Measurements from ENCODE around the gene KMO. TPM values are rescaled to one million over a fixed set of nuclear protein-coding genes. Genes with fewer than 3 reads are reported as not detected.

Gene KMO
- total and polyA plus RNA-seq, 2 of the 8 experiments (the other 6 are each of a cell fraction or from before 2014, with no cell fraction given): not detected

DNA sequence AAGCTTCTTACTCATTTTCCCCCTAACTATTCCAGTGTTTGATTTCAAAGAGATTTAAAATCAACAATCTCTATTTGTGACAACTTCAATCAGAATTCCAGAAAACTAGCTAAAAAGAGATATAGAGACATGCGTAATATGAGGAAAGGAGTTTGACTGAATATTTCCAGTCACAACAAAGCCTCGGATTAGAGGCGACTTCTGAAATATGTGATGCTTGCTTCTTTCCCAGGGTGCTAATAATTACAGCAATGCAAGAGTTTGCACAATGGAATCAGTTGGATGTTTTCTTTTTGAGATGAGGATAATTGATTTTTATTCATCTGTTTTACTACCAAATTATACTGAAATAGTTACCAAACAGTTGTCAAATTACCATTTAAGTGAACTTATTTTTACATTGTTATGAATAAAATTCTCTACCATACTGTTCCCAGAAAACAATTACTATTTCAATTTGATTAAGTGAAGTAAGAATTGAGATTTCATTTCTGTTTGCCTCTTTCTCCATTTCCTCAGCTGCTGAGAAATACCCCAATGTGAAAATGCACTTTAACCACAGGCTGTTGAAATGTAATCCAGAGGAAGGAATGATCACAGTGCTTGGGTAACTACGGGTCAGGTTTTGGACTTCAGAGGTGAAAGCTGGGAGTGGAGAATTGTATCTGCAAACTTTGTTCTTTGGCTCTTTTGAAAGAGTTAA lies 28.1 kb downstream of the KMO start (continued):
- TF ChIP-seq, protein P1, sequence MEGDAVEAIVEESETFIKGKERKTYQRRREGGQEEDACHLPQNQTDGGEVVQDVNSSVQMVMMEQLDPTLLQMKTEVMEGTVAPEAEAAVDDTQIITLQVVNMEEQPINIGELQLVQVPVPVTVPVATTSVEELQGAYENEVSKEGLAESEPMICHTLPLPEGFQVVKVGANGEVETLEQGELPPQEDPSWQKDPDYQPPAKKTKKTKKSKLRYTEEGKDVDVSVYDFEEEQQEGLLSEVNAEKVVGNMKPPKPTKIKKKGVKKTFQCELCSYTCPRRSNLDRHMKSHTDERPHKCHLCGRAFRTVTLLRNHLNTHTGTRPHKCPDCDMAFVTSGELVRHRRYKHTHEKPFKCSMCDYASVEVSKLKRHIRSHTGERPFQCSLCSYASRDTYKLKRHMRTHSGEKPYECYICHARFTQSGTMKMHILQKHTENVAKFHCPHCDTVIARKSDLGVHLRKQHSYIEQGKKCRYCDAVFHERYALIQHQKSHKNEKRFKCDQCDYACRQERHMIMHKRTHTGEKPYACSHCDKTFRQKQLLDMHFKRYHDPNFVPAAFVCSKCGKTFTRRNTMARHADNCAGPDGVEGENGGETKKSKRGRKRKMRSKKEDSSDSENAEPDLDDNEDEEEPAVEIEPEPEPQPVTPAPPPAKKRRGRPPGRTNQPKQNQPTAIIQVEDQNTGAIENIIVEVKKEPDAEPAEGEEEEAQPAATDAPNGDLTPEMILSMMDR (IDR thresholded peaks at IDR 0.05; ENCODE audit: control extremely low read depth in 1 of 3, insufficient read depth in 1 of 3, low read depth in 1 of 3, low read length in 3 of 3): no peak
- no peak for TF ChIP-seq ZNF274 (IDR thresholded peaks at IDR 0.05; ENCODE audit: borderline replicate concordance, extremely low read depth, low read length)
- TF ChIP-seq, protein P2, sequence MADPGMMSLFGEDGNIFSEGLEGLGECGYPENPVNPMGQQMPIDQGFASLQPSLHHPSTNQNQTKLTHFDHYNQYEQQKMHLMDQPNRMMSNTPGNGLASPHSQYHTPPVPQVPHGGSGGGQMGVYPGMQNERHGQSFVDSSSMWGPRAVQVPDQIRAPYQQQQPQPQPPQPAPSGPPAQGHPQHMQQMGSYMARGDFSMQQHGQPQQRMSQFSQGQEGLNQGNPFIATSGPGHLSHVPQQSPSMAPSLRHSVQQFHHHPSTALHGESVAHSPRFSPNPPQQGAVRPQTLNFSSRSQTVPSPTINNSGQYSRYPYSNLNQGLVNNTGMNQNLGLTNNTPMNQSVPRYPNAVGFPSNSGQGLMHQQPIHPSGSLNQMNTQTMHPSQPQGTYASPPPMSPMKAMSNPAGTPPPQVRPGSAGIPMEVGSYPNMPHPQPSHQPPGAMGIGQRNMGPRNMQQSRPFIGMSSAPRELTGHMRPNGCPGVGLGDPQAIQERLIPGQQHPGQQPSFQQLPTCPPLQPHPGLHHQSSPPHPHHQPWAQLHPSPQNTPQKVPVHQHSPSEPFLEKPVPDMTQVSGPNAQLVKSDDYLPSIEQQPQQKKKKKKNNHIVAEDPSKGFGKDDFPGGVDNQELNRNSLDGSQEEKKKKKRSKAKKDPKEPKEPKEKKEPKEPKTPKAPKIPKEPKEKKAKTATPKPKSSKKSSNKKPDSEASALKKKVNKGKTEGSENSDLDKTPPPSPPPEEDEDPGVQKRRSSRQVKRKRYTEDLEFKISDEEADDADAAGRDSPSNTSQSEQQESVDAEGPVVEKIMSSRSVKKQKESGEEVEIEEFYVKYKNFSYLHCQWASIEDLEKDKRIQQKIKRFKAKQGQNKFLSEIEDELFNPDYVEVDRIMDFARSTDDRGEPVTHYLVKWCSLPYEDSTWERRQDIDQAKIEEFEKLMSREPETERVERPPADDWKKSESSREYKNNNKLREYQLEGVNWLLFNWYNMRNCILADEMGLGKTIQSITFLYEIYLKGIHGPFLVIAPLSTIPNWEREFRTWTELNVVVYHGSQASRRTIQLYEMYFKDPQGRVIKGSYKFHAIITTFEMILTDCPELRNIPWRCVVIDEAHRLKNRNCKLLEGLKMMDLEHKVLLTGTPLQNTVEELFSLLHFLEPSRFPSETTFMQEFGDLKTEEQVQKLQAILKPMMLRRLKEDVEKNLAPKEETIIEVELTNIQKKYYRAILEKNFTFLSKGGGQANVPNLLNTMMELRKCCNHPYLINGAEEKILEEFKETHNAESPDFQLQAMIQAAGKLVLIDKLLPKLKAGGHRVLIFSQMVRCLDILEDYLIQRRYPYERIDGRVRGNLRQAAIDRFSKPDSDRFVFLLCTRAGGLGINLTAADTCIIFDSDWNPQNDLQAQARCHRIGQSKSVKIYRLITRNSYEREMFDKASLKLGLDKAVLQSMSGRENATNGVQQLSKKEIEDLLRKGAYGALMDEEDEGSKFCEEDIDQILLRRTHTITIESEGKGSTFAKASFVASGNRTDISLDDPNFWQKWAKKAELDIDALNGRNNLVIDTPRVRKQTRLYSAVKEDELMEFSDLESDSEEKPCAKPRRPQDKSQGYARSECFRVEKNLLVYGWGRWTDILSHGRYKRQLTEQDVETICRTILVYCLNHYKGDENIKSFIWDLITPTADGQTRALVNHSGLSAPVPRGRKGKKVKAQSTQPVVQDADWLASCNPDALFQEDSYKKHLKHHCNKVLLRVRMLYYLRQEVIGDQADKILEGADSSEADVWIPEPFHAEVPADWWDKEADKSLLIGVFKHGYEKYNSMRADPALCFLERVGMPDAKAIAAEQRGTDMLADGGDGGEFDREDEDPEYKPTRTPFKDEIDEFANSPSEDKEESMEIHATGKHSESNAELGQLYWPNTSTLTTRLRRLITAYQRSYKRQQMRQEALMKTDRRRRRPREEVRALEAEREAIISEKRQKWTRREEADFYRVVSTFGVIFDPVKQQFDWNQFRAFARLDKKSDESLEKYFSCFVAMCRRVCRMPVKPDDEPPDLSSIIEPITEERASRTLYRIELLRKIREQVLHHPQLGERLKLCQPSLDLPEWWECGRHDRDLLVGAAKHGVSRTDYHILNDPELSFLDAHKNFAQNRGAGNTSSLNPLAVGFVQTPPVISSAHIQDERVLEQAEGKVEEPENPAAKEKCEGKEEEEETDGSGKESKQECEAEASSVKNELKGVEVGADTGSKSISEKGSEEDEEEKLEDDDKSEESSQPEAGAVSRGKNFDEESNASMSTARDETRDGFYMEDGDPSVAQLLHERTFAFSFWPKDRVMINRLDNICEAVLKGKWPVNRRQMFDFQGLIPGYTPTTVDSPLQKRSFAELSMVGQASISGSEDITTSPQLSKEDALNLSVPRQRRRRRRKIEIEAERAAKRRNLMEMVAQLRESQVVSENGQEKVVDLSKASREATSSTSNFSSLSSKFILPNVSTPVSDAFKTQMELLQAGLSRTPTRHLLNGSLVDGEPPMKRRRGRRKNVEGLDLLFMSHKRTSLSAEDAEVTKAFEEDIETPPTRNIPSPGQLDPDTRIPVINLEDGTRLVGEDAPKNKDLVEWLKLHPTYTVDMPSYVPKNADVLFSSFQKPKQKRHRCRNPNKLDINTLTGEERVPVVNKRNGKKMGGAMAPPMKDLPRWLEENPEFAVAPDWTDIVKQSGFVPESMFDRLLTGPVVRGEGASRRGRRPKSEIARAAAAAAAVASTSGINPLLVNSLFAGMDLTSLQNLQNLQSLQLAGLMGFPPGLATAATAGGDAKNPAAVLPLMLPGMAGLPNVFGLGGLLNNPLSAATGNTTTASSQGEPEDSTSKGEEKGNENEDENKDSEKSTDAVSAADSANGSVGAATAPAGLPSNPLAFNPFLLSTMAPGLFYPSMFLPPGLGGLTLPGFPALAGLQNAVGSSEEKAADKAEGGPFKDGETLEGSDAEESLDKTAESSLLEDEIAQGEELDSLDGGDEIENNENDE (IDR thresholded peaks at IDR 0.05; ENCODE audit: insufficient replicate concordance, low read length): no peak
